H1 (cell line): ENCODE data around the gene REC8. TPM values are rescaled to one million over a fixed set of nuclear protein-coding genes. Genes with fewer than 3 reads are reported as not detected.

Source experiments
- CTCF ChIA-PET: fragments of 300-600 bp; sonication (Branson Sonifier 250); formaldehyde crosslinking; loops from one replicate; lab custom pipeline; 2021; ENCODE audit not compliant: partially characterized antibody; lab: Charles Lee
- POLR2A ChIA-PET: fragments of 300-600 bp; sonication (Branson Sonifier 250); formaldehyde crosslinking; loops from one replicate; lab custom pipeline; 2021; ENCODE audit warnings: inconsistent platforms; ENCODE audit not compliant: partially characterized antibody; lab: Charles Lee
- DNase-seq, 2 experiments: peaks; one replicate each; pipeline versions ENCODE4 v3.0.0 to v3.0.0-alpha.2; 2010 to 2022; ENCODE audit warnings: low spot score in 2 of 2, low read depth in 1 of 2, mixed read lengths in 1 of 2
- FAIRE-seq: peaks from 2 replicates; lab custom pipeline; 2011; peaks lifted over from hg19 to GRCh38; lab: Jason Lieb, UNC
- H2AFZ ChIP-seq: 2 replicates; pipeline ENCODE4 v1.8.1; 2012; ENCODE audit warnings: low read length, inconsistent platforms
- H2AK5ac ChIP-seq: 2 replicates; pipeline ENCODE4 v1.6.1; 2013; ENCODE audit warnings: low read depth, low read length
- H2BK120ac ChIP-seq: replicated peaks from 2 replicates; pipeline ENCODE3; 2013; ENCODE audit warnings: low read depth, low read length, inconsistent platforms
- H2BK12ac ChIP-seq: 2 replicates; pipeline ENCODE4 v1.6.1; 2013; ENCODE audit warnings: low read depth, low read length
- H2BK15ac ChIP-seq: 2 replicates; pipeline ENCODE4 v1.6.1; 2013; ENCODE audit warnings: low read length
- H2BK20ac ChIP-seq: 2 replicates; pipeline ENCODE4 v1.6.1; 2013; ENCODE audit warnings: low read length
- H2BK5ac ChIP-seq: 2 replicates; pipeline ENCODE4 v1.6.1; 2013; ENCODE audit warnings: low read depth, low read length
- H3K14ac ChIP-seq: 2 replicates; pipeline ENCODE4 v1.6.1; 2013; ENCODE audit warnings: inconsistent platforms; ENCODE audit not compliant: insufficient read length
- H3K18ac ChIP-seq: 2 replicates; pipeline ENCODE4 v1.6.1; 2013; ENCODE audit warnings: low read length; ENCODE audit errors: extremely low read depth
- H3K23ac ChIP-seq: 2 replicates; pipeline ENCODE4 v1.6.1; 2013; ENCODE audit warnings: inconsistent platforms; ENCODE audit not compliant: insufficient read length
- H3K23me2 ChIP-seq: 2 replicates; pipeline ENCODE4 v1.6.1; 2013; ENCODE audit warnings: low read depth, low read length
- H3K27ac ChIP-seq: 2 replicates; pipeline ENCODE4 v1.6.1; 2011; ENCODE audit warnings: low read depth, low read length, inconsistent platforms
- H3K27me3 ChIP-seq, 4 experiments: replicated peaks in 1 of 4; 1 replicate in 1 of 4; 2 replicates in 3 of 4; pipeline versions ENCODE4 v1.6.1 to v1.8.1; 2011 to 2013; ENCODE audit warnings: low read length in 3 of 4, mild to moderate bottlenecking in 3 of 4, inconsistent platforms in 2 of 4, mixed read lengths in 2 of 4, moderate library complexity in 1 of 4; ENCODE audit not compliant: control insufficient read depth in 3 of 4, insufficient read depth in 3 of 4; ENCODE audit errors: extremely low read depth in 1 of 4
- H3K36me3 ChIP-seq, 4 experiments: 2 replicates each; pipeline versions ENCODE4 v1.6.1 to v1.8.1; 2011 to 2013; ENCODE audit warnings: mild to moderate bottlenecking in 4 of 4, low read length in 3 of 4, moderate library complexity in 2 of 4, control low read depth in 1 of 4, inconsistent platforms in 1 of 4; ENCODE audit not compliant: insufficient read depth in 4 of 4, control insufficient read depth in 2 of 4
- H3K4ac ChIP-seq: replicated peaks from 2 replicates; pipeline ENCODE3; 2013; ENCODE audit warnings: low read length, low read depth, mixed read lengths, inconsistent platforms; ENCODE audit not compliant: insufficient read length
- H3K4me1 ChIP-seq, 4 experiments: replicated peaks in 1 of 4; 1 replicate in 1 of 4; 2 replicates in 3 of 4; pipeline versions ENCODE4 v1.6.1 to v1.8.1; 2011 to 2013; ENCODE audit warnings: low read length in 3 of 4, inconsistent platforms in 2 of 4, mixed read lengths in 1 of 4; ENCODE audit not compliant: insufficient read depth in 4 of 4, control insufficient read depth in 3 of 4
- H3K4me2 ChIP-seq, 2 experiments: 2 replicates each; pipeline versions ENCODE4 v1.6.1 to v1.8.1; 2011 to 2013; ENCODE audit warnings: low read depth in 2 of 2, low read length in 2 of 2, control low read depth in 1 of 2, inconsistent platforms in 1 of 2, mild to moderate bottlenecking in 1 of 2; ENCODE audit not compliant: insufficient read depth in 1 of 2
- H3K4me3 ChIP-seq, 4 experiments: fragments of 200-600, 300-600 bp in 1 of 4; sonication (generic), shearing (Covaris generic), sonication (Bioruptor Twin) in 1 of 4; 2 replicates each; pipeline versions ENCODE4 v1.5.1 to v1.8.1; 2011 to 2016; ENCODE audit warnings: low read length in 4 of 4, low read depth in 3 of 4, control low read depth in 2 of 4, inconsistent platforms in 2 of 4, mild to moderate bottlenecking in 2 of 4, mixed read lengths in 1 of 4, moderate library complexity in 1 of 4; ENCODE audit not compliant: insufficient read depth in 2 of 4; ENCODE audit errors: extremely low read depth in 1 of 4
- H3K56ac ChIP-seq: replicated peaks from 2 replicates; pipeline ENCODE3; 2013; ENCODE audit warnings: low read depth, mild to moderate bottlenecking, mixed read lengths, low read length, inconsistent platforms; ENCODE audit not compliant: insufficient read length
- H3K79me1 ChIP-seq: 2 replicates; pipeline ENCODE4 v1.6.1; 2013; ENCODE audit warnings: low read depth, low read length, control low read depth
- H3K79me2 ChIP-seq, 2 experiments: 2 replicates each; pipeline versions ENCODE4 v1.6.1 to v1.8.1; 2012 to 2013; ENCODE audit warnings: low read length in 2 of 2, mild to moderate bottlenecking in 2 of 2, inconsistent platforms in 1 of 2; ENCODE audit not compliant: insufficient read depth in 2 of 2, control insufficient read depth in 1 of 2
- H3K9ac ChIP-seq, 4 experiments: replicated peaks in 1 of 4; 1 replicate in 1 of 4; 2 replicates in 3 of 4; pipeline versions ENCODE4 v1.6.1 to v1.8.1; 2011 to 2013; ENCODE audit warnings: low read depth in 3 of 4, low read length in 3 of 4, control low read depth in 2 of 4, mild to moderate bottlenecking in 2 of 4, moderate library complexity in 2 of 4, inconsistent platforms in 1 of 4; ENCODE audit errors: extremely low read depth in 1 of 4
- H3K9me3 ChIP-seq, 2 experiments: 2 replicates each; pipeline versions ENCODE4 v1.6.1 to v1.8.1; 2012 to 2013; ENCODE audit warnings: mild to moderate bottlenecking in 2 of 2, moderate library complexity in 2 of 2, control low read depth in 1 of 2, inconsistent platforms in 1 of 2, low read depth in 1 of 2, low read length in 1 of 2, mixed read lengths in 1 of 2; ENCODE audit not compliant: insufficient read depth in 2 of 2
- H4K20me1 ChIP-seq, 2 experiments: replicated peaks in 1 of 2; 2 replicates each; pipeline versions ENCODE3 to v1.8.1; 2011 to 2013; ENCODE audit warnings: inconsistent platforms in 2 of 2, low read length in 2 of 2, mild to moderate bottlenecking in 1 of 2; ENCODE audit not compliant: insufficient read depth in 2 of 2, control insufficient read depth in 1 of 2
- H4K5ac ChIP-seq: 2 replicates; pipeline ENCODE4 v1.6.1; 2013; ENCODE audit warnings: low read length, low read depth, mixed read lengths, inconsistent platforms; ENCODE audit not compliant: insufficient read length
- H4K8ac ChIP-seq: 2 replicates; pipeline ENCODE4 v1.8.0; 2013; ENCODE audit warnings: mild to moderate bottlenecking, moderate library complexity, low read length, inconsistent platforms; ENCODE audit not compliant: insufficient read depth; ENCODE audit errors: extremely low read depth
- H4K91ac ChIP-seq: replicated peaks from 2 replicates; pipeline ENCODE3; 2013; ENCODE audit warnings: low read length, mixed read lengths, inconsistent platforms; ENCODE audit not compliant: insufficient read length
- EZH2 ChIP-seq: fragments of 200-600 bp; sonication (generic); IDR thresholded peaks from 2 replicates; pipeline ENCODE4 v1.7.1; 2012; ENCODE audit warnings: low read depth, mild to moderate bottlenecking, moderate library complexity, low read length, inconsistent platforms; ENCODE audit not compliant: severe bottlenecking
- JUND ChIP-seq: IDR thresholded peaks from 2 replicates; pipeline ENCODE4 v1.6.1; 2011; ENCODE audit warnings: mild to moderate bottlenecking, improper control_type of control experiment, low read length
- NRF1 ChIP-seq: IDR thresholded peaks from 2 replicates; pipeline ENCODE4 v1.6.1; 2011; ENCODE audit warnings: mild to moderate bottlenecking, low read depth, low read length, improper control_type of control experiment
- WGBS, 2 experiments: shearing (Covaris generic) in 1 of 2; methylation state at CpG; one replicate each; pipeline versions ENCODE4 v1.1.6 to v1.1.7; 2013 to 2015; ENCODE audit warnings: low lambda C conversion rate in 2 of 2, mixed read lengths in 2 of 2, inconsistent platforms in 1 of 2, low coverage in 1 of 2, missing lambda C conversion rate in 1 of 2; ENCODE audit not compliant: insufficient replicate concordance in 2 of 2, insufficient coverage in 1 of 2, insufficient read length in 1 of 2; ENCODE audit errors: extremely low coverage in 1 of 2, missing lambda C conversion rate in 1 of 2; 5-methylcytosine and 5-hydroxymethylcytosine counted together
- polyA plus RNA-seq, 7 experiments: library from polyadenylated mRNA; depleted of rRNA in 3 of 7; stranded (reverse) in 5 of 7; unstranded in 2 of 7; fragments of >200 nt in 5 of 7; fragments of 200-250 nt in 2 of 7; gene quantifications; 1 replicate in 5 of 7; 2 replicates in 1 of 7; 4 replicates in 1 of 7; pipeline versions ENCODE4 v1.2.1 to v1.2.3, GENCODE V29; 2011 to 2013; ENCODE audit warnings: missing spikeins in 2 of 7, mixed read lengths in 2 of 7
- total RNA-seq: library from RNA; stranded (reverse); fragmentation: NEBNext Ultra II Directional; extraction: Animal tissue kit (Norgen Biotek cat#: 25700); gene quantifications from 2 replicates; pipeline ENCODE4 v1.2.1, GENCODE V29; 2021

Gene REC8
- total and polyA plus RNA-seq, 2 of the 8 experiments (the other 6 are each of a cell fraction or from before 2014, with no cell fraction given): 9.8 to 28.5 TPM

DNA sequence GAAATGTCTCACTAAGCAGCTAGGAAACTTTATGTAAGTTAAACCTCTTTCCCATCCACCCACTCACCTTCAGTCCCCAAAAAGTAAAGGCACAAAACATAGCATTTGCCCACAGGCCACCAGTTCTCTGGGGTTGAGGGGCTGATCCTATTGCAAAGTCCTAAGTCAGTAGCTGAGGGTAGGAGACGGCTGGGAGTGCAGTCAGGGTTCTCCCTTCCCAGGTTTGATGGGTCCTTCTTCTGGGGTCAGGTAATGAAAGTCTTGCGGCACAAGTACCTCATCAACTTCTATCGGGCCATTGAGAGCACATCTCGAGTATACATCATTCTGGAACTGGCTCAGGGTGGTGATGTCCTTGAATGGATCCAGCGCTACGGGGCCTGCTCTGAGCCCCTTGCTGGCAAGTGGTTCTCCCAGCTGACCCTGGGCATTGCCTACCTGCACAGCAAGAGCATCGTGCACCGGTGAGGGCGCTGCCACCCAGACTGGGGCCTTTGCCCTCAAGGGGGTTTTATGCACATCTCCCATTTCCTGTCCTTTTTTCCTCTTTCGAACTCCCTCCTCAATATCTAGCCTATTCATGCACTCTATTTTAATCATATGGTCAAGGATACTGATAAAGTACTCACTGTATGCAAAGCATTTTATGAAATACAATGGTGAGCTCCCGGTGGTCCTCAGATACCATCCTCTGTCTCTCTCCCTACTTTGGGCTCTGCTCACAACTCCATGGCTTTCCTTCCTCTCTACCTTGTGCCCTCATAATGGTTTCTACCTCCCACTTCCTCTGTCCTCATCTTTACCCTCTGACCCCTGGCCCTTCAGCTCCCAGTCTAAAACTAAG is 34.6 kb downstream of the REC8 start:
- 93% methylated on average over 11 of the region's 11 CpGs; no CpG with 5 or more reads in 1 of the 2 experiments for WGBS, 2 experiments
- no peak overlapping the region for H2BK12ac ChIP-seq
- TF ChIP-seq EZH2 (no peak), NRF1 (no peak), JUND (no peak)
- no peak overlapping the region for H2BK15ac ChIP-seq
- peaks cover 0 to 7% (median 4%) of the 10 kb centered on the region in 4 experiments; a peak in 3 of 7 replicates for H3K4me1 ChIP-seq
- no peak overlapping the region for H3K9ac ChIP-seq
- H2AFZ ChIP-seq: no peak overlapping the region
- no peak overlapping the region for H3K4me2 ChIP-seq
- H3K18ac ChIP-seq: no peak overlapping the region
- H2BK120ac ChIP-seq: no peak overlapping the region
- no peaks in the 10 kb centered on the region for H3K27me3 ChIP-seq
- no peak for FAIRE-seq
- no peaks in the 10 kb centered on the region for H3K23me2 ChIP-seq
- H4K8ac ChIP-seq: no peak overlapping the region
- no peak overlapping the region for H3K27ac ChIP-seq
- H3K9me3 ChIP-seq: peaks cover 3 to 4% of the 10 kb centered on the region in 2 experiments
- ChIA-PET POLR2A (interaction anchor here (0.5 to 11.1 kb wide), 7 partner anchors 12 to 133 kb away, joined by 3 to 119 read pairs (median 3); partner anchors contain the start of genes IRF9, RIPK3, TINF2 and TM9SF1), CTCF (interaction anchor here (0.9 to 1.6 kb wide), 3 partner anchors 9 to 86 kb away, joined by 3 read pairs; partner anchors contain the start of genes MDP1 and TINF2)
- no peak overlapping the region for H4K5ac ChIP-seq
- H3K14ac ChIP-seq: no peak overlapping the region
- H2AK5ac ChIP-seq: no peak overlapping the region
- no peak overlapping the region for H2BK5ac ChIP-seq
- H4K91ac ChIP-seq: no peak overlapping the region
- peaks cover 21 to 53% (median 41%) of the 10 kb centered on the region in 4 experiments for H3K36me3 ChIP-seq
- H3K79me1 ChIP-seq: no peaks in the 10 kb centered on the region
- H3K79me2 ChIP-seq: no peaks in the 10 kb centered on the region; a peak in 1 of 4 replicates
- H3K4ac ChIP-seq: no peak overlapping the region
- no peak overlapping the region for H3K56ac ChIP-seq
- DNase-seq: no peak
- H4K20me1 ChIP-seq: peaks cover 0 to 2% of the 10 kb centered on the region in 2 experiments
- H3K23ac ChIP-seq: no peak overlapping the region
- H3K4me3 ChIP-seq: no peak overlapping the region
- no peak overlapping the region for H2BK20ac ChIP-seq
